Upper lobe of left lung (tissue), 4 donors: ENCODE data around the gene CCDC71L.

Source experiments
- CTCF ChIP-seq, 6 experiments: fragments of 450-650 bp in 4 of 6; fragments of 200-600 bp in 2 of 6; sonication (generic) in 2 of 6; IDR thresholded peaks; one replicate each; pipeline ENCODE4 v1.5.1; 2016 to 2019; ENCODE audit warnings: antibody characterized with exemption in 6 of 6
- EP300 ChIP-seq, 4 donors: sonication (generic); formaldehyde crosslinking; IDR thresholded peaks; one replicate each; pipeline ENCODE4 v1.5.1; 2017; ENCODE audit warnings: antibody characterized with exemption in 4 of 4, control low read depth in 2 of 4
- POLR2A ChIP-seq, 4 donors: fragments of 450-650 bp; IDR thresholded peaks; one replicate each; pipeline ENCODE4 v1.5.1; 2016 to 2017; ENCODE audit warnings: antibody characterized with exemption in 4 of 4, mild to moderate bottlenecking in 2 of 4
- POLR2AphosphoS5 ChIP-seq, 2 donors: sonication (generic); formaldehyde crosslinking; IDR thresholded peaks; one replicate each; pipeline ENCODE4 v1.5.1; 2017; ENCODE audit warnings: antibody characterized with exemption in 2 of 2

GRCh38 chr7:106681815-106682495 lies 21.0 kb upstream of the CCDC71L start:
- TF ChIP-seq CTCF (IDR thresholded peaks at IDR 0.05), result no peak
- TF ChIP-seq POLR2A (IDR thresholded peaks at IDR 0.05), result no peak
- TF ChIP-seq EP300 (IDR thresholded peaks at IDR 0.05), result no peak
- no peak for TF ChIP-seq POLR2AphosphoS5 (IDR thresholded peaks at IDR 0.05)
